HepG2 (cell line): ENCODE data around the gene DNAH9. TPM values are rescaled to one million over a fixed set of nuclear protein-coding genes. Genes with fewer than 3 reads are reported as not detected.

Experiments used
- ATAC-seq: fragments of 200-7000 bp; cut with Tn5 transposase; 3 replicates; pipeline ENCODE4 v1.9.1; 2020; ENCODE audit warnings: mild to moderate bottlenecking, moderate library complexity
- BruUV-seq: library from RNA; stranded (reverse); fragments of 400-500 nt; replicated peaks from 2 replicates; lab custom pipeline; 2021; lab: Mats Ljungman, UMichigan
- CTCF ChIA-PET: fragments of 300-600 bp; formaldehyde crosslinking; extraction: SDS; loops from one replicate; lab custom pipeline; 2021; ENCODE audit warnings: low total read pairs, inconsistent platforms, low intra/inter-chr PET ratio; lab: Yijun Ruan, JAX
- POLR2A ChIA-PET: fragments of 350-600 bp; sonication (Branson Sonifier 250); formaldehyde crosslinking; loops from one replicate; lab custom pipeline; 2020; ENCODE audit warnings: antibody characterized with exemption, inconsistent platforms; lab: Yijun Ruan, JAX
- DNase-seq: peaks from one replicate; pipeline ENCODE4 v3.0.0-alpha.2; 2015; ENCODE audit warnings: low spot score
- FAIRE-seq: peaks from 3 replicates; lab custom pipeline; 2011; peaks lifted over from hg19 to GRCh38; lab: Jason Lieb, UNC
- H2AFZ ChIP-seq: one replicate; pipeline ENCODE4 v1.6.1; 2011; ENCODE audit warnings: low read length, inconsistent platforms
- H3K27ac ChIP-seq: fragments of 300-600 bp; 3 replicates; pipeline ENCODE4 v1.8.0; 2011; ENCODE audit warnings: mixed run types, mild to moderate bottlenecking, mixed read lengths, low read length, inconsistent platforms; ENCODE audit not compliant: insufficient read depth; ENCODE audit errors: extremely low read length
- H3K27me3 ChIP-seq, 2 experiments: fragments of 200-600 bp in 1 of 2; 2 replicates in 1 of 2; 3 replicates in 1 of 2; pipeline versions ENCODE4 v1.6.0 to v1.8.0; 2011; ENCODE audit warnings: low read length in 2 of 2, mild to moderate bottlenecking in 2 of 2, moderate library complexity in 2 of 2, inconsistent platforms in 1 of 2; ENCODE audit not compliant: insufficient read depth in 2 of 2, control insufficient read depth in 1 of 2
- H3K36me3 ChIP-seq, 2 experiments: fragments of 200-600 bp in 1 of 2; replicated peaks in 1 of 2; 2 replicates in 1 of 2; 3 replicates in 1 of 2; pipeline versions ENCODE4 v1.5.1 to v1.8.0; 2011; ENCODE audit warnings: low read length in 2 of 2, inconsistent platforms in 1 of 2; ENCODE audit not compliant: insufficient read depth in 2 of 2, control insufficient read depth in 1 of 2
- H3K4me1 ChIP-seq: 2 replicates; pipeline ENCODE4 v1.5.1; 2012; ENCODE audit warnings: low read length, inconsistent platforms; ENCODE audit not compliant: insufficient read depth
- H3K4me2 ChIP-seq: 2 replicates; pipeline ENCODE4 v1.6.0; 2011; ENCODE audit warnings: low read depth, low read length, inconsistent platforms
- H3K4me3 ChIP-seq, 3 experiments: fragments of 200-600 bp in 1 of 3; sonication (generic), shearing (Covaris generic) in 1 of 3; replicated peaks in 1 of 3; 2 replicates each; pipeline ENCODE4 v1.5.1; 2011 to 2016; ENCODE audit warnings: low read length in 3 of 3, inconsistent platforms in 2 of 3, low read depth in 2 of 3, mild to moderate bottlenecking in 2 of 3, control low read depth in 1 of 3, mixed read lengths in 1 of 3; ENCODE audit not compliant: insufficient read depth in 1 of 3
- H3K79me2 ChIP-seq: one replicate; pipeline ENCODE4 v1.6.1; 2011; ENCODE audit warnings: low read length, inconsistent platforms; ENCODE audit not compliant: insufficient read depth
- H3K9ac ChIP-seq: 2 replicates; pipeline ENCODE4 v1.6.0; 2011; ENCODE audit warnings: mild to moderate bottlenecking, low read depth, low read length, inconsistent platforms; ENCODE audit not compliant: insufficient read depth
- H3K9me3 ChIP-seq: 2 replicates; pipeline ENCODE4 v1.5.1; 2012; ENCODE audit warnings: mild to moderate bottlenecking, low read length
- H4K20me1 ChIP-seq: 2 replicates; pipeline ENCODE4 v1.6.0; 2011; ENCODE audit warnings: inconsistent platforms, mild to moderate bottlenecking, low read length, moderate library complexity; ENCODE audit not compliant: insufficient read depth
- CAMTA2 ChIP-seq: sonication (generic); formaldehyde crosslinking; IDR thresholded peaks from 2 replicates; pipeline ENCODE4 v1.4.0; 2020; ENCODE audit warnings: mild to moderate bottlenecking, missing genetic modification reagents, borderline replicate concordance
- ETV5 ChIP-seq: IDR thresholded peaks from 2 replicates; pipeline ENCODE4 v1.6.1; 2018; ENCODE audit warnings: missing biosample characterization, missing genetic modification reagents, inconsistent platforms, borderline replicate concordance
- HOXD1 ChIP-seq: sonication (generic); formaldehyde crosslinking; IDR thresholded peaks from 2 replicates; pipeline ENCODE4 v1.5.0; 2020; ENCODE audit warnings: missing genetic modification reagents
- MXD4 ChIP-seq: IDR thresholded peaks from 2 replicates; pipeline ENCODE4 v1.6.1; 2016; ENCODE audit warnings: mild to moderate bottlenecking, missing biosample characterization, missing genetic modification reagents
- ZFP90 ChIP-seq: sonication (generic); formaldehyde crosslinking; IDR thresholded peaks from 2 replicates; pipeline ENCODE4 v1.8.0; 2022; ENCODE audit warnings: missing genetic modification reagents, mild to moderate bottlenecking, inconsistent platforms, borderline replicate concordance
- ZNF550 ChIP-seq: sonication (generic); formaldehyde crosslinking; IDR thresholded peaks from 2 replicates; pipeline ENCODE4 v1.4.0; 2020; ENCODE audit warnings: mild to moderate bottlenecking, missing genetic modification reagents, borderline replicate concordance
- WGBS: methylation state at CpG from one replicate; pipeline ENCODE4 v1.1.6; 2017; ENCODE audit warnings: low lambda C conversion rate; 5-methylcytosine and 5-hydroxymethylcytosine counted together
- in situ Hi-C: cut with HindIII; loops from 2 replicates; pipeline ENCODE4 v1.10.0; 2017; ENCODE audit warnings: low pct_unique_long_range_greater_than_20kb; ENCODE audit not compliant: extremely low pct_ligation_motif_present
- intact Hi-C: fragments of 100-400 bp; cut with micrococcal nuclease; formaldehyde crosslinking; loops from one replicate; pipeline ENCODE4 v1.10.0; 2022; ENCODE audit not compliant: unreplicated experiment
- polyA plus RNA-seq, 8 experiments: library from polyadenylated mRNA; depleted of rRNA in 3 of 8; stranded (reverse) in 7 of 8; unstranded in 1 of 8; fragments of >200 nt; fragmentation: Illumina TruSeq in 4 of 8; extraction: Trizol in 4 of 8; gene quantifications; 2 replicates each; pipeline versions ENCODE4 v1.2.1 to v1.2.3, GENCODE V29; 2011 to 2016; ENCODE audit warnings: low read depth in 4 of 8, missing spikeins in 1 of 8, mixed read lengths in 1 of 8; ENCODE audit not compliant: insufficient read depth in 1 of 8
- total RNA-seq, 5 experiments: library from RNA; depleted of rRNA; stranded (reverse); fragments of >200 nt; fragmentation: Illumina TruSeq; extraction: Trizol; gene quantifications; 2 replicates each; pipeline ENCODE4 v1.2.3, GENCODE V29; 2016; ENCODE audit warnings: low read depth in 1 of 5
- TF ChIP-seq, protein P1 (sequence below): sonication (generic); formaldehyde crosslinking; IDR thresholded peaks from 2 replicates; pipeline ENCODE4 v1.4.0; 2020; ENCODE audit warnings: missing genetic modification reagents; ENCODE audit errors: not compliant biosample characterization

Gene DNAH9
- total and polyA plus RNA-seq, 2 of the 13 experiments (the other 11 are each of a cell fraction or from before 2014, with no cell fraction given): not detected

GRCh38 chr17:11559601-11560000 is 38.7 kb upstream of the DNAH9 start:
- CTCF ChIA-PET: no interaction called here
- TF ChIP-seq, protein P1, sequence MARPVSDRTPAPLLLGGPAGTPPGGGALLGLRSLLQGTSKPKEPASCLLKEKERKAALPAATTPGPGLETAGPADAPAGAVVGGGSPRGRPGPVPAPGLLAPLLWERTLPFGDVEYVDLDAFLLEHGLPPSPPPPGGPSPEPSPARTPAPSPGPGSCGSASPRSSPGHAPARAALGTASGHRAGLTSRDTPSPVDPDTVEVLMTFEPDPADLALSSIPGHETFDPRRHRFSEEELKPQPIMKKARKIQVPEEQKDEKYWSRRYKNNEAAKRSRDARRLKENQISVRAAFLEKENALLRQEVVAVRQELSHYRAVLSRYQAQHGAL (CRISPR knock-in tag): no peak
- no peak for TF ChIP-seq ETV5 (CRISPR knock-in tag)

GRCh38 chr17:11561281-11561680 is 37.0 kb upstream of the DNAH9 start:
- ATAC-seq: no peak
- H3K79me2 ChIP-seq: no peaks in the 10 kb centered on the region
- H4K20me1 ChIP-seq: no peaks in the 10 kb centered on the region
- no peak for TF ChIP-seq ZNF550
- no peak for TF ChIP-seq MXD4 (CRISPR knock-in tag)
- no peak for TF ChIP-seq ZFP90
- TF ChIP-seq HOXD1 (CRISPR knock-in tag): no peak
- no peak for TF ChIP-seq CAMTA2
- no peaks in the 10 kb centered on the region for H3K36me3 ChIP-seq
- FAIRE-seq: no peak
- no peak overlapping the region for H3K9ac ChIP-seq
- 0 out of 5 replicates have a peak, but pooled peaks cover 0 to 3% of the 10 kb centered on the region in 2 experiments for H3K27me3 ChIP-seq
- no peak for DNase-seq
- H3K9me3 ChIP-seq: no peaks in the 10 kb centered on the region
- intact Hi-C loops: no loop called here
- no peaks in the 10 kb centered on the region for H3K4me1 ChIP-seq
- in situ Hi-C loops: no loop called here
- no peak overlapping the region for H3K4me2 ChIP-seq
- ChIA-PET POLR2A (no interaction called here), CTCF (no interaction called here)
- no TSS peak for BruUV-seq
- H2AFZ ChIP-seq: no peak overlapping the region
- no peak overlapping the region for H3K4me3 ChIP-seq
- WGBS: 8% methylated on average over 1 of the region's 1 CpG
- no peak overlapping the region for H3K27ac ChIP-seq

More at GRCh38 chr17:11559601-11560000, 38.7 kb upstream of the DNAH9 start:
- Histone ChIP-seq H3K9me3 (no peaks in the 10 kb centered on the region), H3K4me1 (no peaks in the 10 kb centered on the region), H3K4me3 (no peak overlapping the region), H3K36me3 (no peaks in the 10 kb centered on the region), H3K27me3 (0 out of 5 replicates have a peak, but pooled peaks cover 0 to 3% of the 10 kb centered on the region in 2 experiments), H4K20me1 (no peaks in the 10 kb centered on the region), H3K79me2 (no peaks in the 10 kb centered on the region), H2AFZ (no peak overlapping the region), H3K27ac (no peak overlapping the region), H3K4me2 (no peak overlapping the region), H3K9ac (no peak overlapping the region)
- in situ Hi-C loops (no loop called here), intact Hi-C loops (no loop called here)
- DNase-seq (no peak), ATAC-seq (no peak), FAIRE-seq (no peak)
- WGBS: 0% methylated on average over 2 of the region's 7 CpGs
- no TSS peak for BruUV-seq
- POLR2A ChIA-PET: no interaction called here
